ENCODE data around the gene MPZL1.

The MPZL1 gene

DNA sequence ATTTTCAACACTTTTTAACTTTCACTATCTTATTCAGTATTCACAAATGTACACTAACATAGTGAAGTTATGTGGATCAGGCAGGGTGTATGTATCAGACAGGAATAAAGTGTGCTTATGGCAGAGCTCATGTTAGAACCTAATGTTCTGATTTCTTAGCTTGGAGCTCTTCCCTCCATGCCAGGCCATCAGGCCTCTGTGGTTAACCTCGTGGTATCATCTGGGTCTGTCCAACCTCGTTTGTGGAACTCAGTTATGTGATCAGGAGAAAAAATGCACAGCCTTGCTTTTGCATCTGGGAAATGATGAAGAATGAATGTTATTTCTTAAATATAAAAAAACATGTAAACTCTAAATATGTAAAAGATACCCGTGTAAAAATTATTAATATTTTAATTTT is 86.9 kb downstream of the MPZL1 start:
- DNase-seq, result no peak
- no peaks in the 10 kb centered on the region for H3K36me3 ChIP-seq
- no peaks in the 10 kb centered on the region for H3K27me3 ChIP-seq
- no peak overlapping the region for H3K4me3 ChIP-seq
- H3K9me3 ChIP-seq, result no peaks in the 10 kb centered on the region
- H3K4me1 ChIP-seq, result peaks cover 0 to under 1% (median under 1%) of the 10 kb centered on the region in 4 donors
- H3K27ac ChIP-seq, result no peak overlapping the region
- intact Hi-C loops (cut with DNase I; ENCODE audit: low total_unique reads), result loop anchor here (10.0 kb wide), 1 partner anchor 276 kb away; no protein-coding TSS in a partner anchor
- TF ChIP-seq, protein P1, sequence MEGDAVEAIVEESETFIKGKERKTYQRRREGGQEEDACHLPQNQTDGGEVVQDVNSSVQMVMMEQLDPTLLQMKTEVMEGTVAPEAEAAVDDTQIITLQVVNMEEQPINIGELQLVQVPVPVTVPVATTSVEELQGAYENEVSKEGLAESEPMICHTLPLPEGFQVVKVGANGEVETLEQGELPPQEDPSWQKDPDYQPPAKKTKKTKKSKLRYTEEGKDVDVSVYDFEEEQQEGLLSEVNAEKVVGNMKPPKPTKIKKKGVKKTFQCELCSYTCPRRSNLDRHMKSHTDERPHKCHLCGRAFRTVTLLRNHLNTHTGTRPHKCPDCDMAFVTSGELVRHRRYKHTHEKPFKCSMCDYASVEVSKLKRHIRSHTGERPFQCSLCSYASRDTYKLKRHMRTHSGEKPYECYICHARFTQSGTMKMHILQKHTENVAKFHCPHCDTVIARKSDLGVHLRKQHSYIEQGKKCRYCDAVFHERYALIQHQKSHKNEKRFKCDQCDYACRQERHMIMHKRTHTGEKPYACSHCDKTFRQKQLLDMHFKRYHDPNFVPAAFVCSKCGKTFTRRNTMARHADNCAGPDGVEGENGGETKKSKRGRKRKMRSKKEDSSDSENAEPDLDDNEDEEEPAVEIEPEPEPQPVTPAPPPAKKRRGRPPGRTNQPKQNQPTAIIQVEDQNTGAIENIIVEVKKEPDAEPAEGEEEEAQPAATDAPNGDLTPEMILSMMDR (IDR thresholded peaks at IDR 0.05), result no peak

DNA sequence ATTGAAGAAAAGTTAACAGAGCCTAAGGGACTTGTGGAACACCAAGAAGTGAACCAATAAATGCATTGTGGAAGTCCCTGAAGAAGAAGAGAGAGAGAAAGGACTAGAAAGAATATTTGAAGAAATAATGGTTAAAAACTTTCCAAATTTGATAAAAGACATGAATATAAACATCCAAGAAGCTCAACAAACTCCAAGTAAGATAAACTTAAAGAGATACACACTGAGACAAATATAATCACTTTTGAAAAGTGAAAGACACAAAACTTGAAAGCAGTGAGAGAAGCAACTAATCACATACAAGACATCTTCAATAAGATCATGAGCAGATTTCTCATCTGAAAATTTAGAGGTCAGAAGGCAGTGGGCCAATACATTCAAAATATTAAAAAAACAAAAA is 91.2 kb downstream of the MPZL1 start:
- intact Hi-C loops (cut with DNase I; ENCODE audit: low total_unique reads), result no loop called here
- no peak overlapping the region for H3K27ac ChIP-seq
- no peaks in the 10 kb centered on the region for H3K4me1 ChIP-seq
- peaks cover 0 to 7% (median 0%) of the 10 kb centered on the region in 3 donors for H3K9me3 ChIP-seq
- no peaks in the 10 kb centered on the region for H3K27me3 ChIP-seq
- no peak overlapping the region for H3K4me3 ChIP-seq
- H3K36me3 ChIP-seq, result no peaks in the 10 kb centered on the region
- TF ChIP-seq, protein P1 (IDR thresholded peaks at IDR 0.05), result no peak
- DNase-seq, result no peak

DNA sequence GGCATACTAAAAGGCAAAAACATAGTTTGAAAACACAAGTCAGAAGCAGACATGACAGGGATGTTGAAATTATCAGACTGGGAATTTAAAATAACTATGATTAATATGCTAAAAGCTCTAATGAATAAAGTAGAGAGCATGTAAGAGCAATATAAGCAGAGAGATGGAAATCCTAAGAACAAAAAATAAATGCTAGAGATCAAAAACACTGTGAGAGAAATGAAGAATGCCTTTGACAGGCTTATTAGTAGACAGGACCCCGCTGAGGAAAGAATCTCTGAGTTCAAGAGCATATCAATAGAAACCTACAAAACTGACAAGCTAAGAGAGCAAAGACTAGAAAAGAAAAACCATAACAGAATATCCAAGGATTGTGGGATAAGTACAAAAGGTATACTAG is 93.9 kb downstream of the MPZL1 start:
- Histone ChIP-seq H3K27ac (no peak overlapping the region), H3K27me3 (no peaks in the 10 kb centered on the region), H3K9me3 (peaks cover 0 to 7% (median 0%) of the 10 kb centered on the region in 3 donors), H3K4me1 (peaks cover 0 to 9% (median 5%) of the 10 kb centered on the region in 4 donors), H3K4me3 (no peak overlapping the region), H3K36me3 (no peaks in the 10 kb centered on the region)
- TF ChIP-seq, protein P1 (IDR thresholded peaks at IDR 0.05), result no peak
- intact Hi-C loops (cut with DNase I; ENCODE audit: low total_unique reads), result no loop called here
- no peak for DNase-seq

DNA sequence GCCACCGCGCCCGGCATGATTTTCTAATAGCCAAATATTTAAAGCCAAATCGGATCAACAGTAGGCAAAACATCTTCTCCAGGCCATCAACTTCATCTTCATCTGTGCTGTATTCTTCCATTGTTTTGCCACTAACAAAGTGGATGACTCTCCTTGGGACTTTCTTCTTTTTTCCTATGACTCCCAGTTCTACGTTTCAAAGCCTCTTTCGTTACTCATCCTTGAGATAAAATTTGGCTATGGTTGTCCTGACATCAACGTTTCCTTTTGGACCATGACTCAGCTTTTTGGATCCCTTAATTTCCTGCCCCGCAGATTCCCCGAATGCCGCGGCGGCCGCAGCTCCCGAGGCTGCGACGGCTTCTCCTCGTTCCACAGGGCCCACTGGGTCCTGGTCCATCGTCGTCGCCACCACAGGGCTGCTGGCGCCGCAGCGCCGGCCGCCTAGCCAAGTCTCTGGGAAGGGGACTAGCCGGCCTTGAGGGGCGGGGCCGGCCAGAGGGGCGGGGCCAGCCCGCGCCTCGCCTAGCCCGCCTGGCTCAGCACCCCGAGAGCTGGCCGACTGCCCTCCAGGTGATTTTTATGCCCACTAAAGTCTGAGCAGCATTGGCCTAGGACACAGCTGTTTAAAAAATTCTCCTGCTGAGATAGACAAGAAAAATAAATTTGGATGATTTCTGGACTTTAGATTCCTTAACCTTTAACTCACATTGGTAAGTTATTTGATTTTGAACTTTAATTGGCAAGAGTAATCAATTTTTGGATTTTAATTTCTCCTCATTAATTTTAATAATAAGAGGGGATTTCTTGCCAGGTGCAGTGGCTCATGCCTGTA is 98.3 kb downstream of the MPZL1 start:
- Histone ChIP-seq H3K36me3 (no peaks in the 10 kb centered on the region), H3K4me3 (peak overlapping the region; percentile 33 to 48), H3K27me3 (no peaks in the 10 kb centered on the region), H3K9me3 (peaks cover 0 to 7% (median 0%) of the 10 kb centered on the region in 3 donors), H3K4me1 (peaks cover 0 to 10% (median 5%) of the 10 kb centered on the region in 4 donors), H3K27ac (peak overlapping the region; percentile 67 to 72)
- peak; percentile 76 to 93 for DNase-seq
- TF ChIP-seq, protein P1 (IDR thresholded peaks at IDR 0.05), result no peak
- intact Hi-C loops (cut with DNase I; ENCODE audit: low total_unique reads), result no loop called here

DNA sequence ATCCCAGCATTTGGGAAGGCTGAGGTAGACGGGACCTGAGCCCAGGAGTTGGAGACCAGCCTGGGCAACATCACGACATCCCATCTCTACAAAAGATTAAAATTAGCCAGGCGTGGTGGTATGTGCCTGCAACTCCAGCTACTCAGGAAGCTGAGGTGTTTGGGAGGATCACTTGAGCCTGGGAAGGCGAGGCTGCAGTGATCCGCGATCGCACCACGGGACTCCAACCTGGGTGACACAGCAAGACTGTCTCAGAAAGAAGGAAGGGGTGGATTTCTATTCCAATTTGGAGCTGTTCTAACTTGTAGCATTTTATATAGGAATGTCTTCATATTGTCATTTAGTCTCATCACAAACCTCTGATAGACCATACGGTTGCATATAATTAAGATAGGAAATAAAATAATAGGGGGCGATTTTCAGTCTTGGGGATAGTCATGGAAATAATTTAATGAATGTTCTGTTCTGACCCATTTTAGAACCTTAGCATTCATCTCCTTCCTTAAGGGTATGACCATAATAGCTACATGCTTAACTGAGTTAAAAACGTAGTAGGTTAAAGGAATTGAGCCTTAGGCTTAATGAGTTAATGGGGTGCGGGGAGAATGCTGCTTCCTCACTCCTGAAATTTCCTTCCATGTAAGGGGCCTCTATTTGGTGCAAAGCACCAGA is 99.0 kb downstream of the MPZL1 start:
- H3K27me3 ChIP-seq, result no peaks in the 10 kb centered on the region
- peak overlapping the region in 1 of 2 donors; percentile 33 for H3K4me3 ChIP-seq
- peak overlapping the region; percentile 67 to 72 for H3K27ac ChIP-seq
- TF ChIP-seq, protein P1 (IDR thresholded peaks at IDR 0.05), result no peak
- intact Hi-C loops (cut with DNase I; ENCODE audit: low total_unique reads), result no loop called here
- DNase-seq, result no peak
- peaks cover 0 to 10% (median 5%) of the 10 kb centered on the region in 4 donors for H3K4me1 ChIP-seq
- H3K9me3 ChIP-seq, result no peaks in the 10 kb centered on the region
- H3K36me3 ChIP-seq, result no peaks in the 10 kb centered on the region

All from tibial artery (tissue), 4 donors.